ENCODE data around the gene FOXA2. TPM values are rescaled to one million over a fixed set of nuclear protein-coding genes. Genes with fewer than 3 reads are reported as not detected.

The FOXA2 gene
- total and polyA plus RNA-seq, 2 donors, result 0.02 TPM; not detected in 1

- H3K27me3 ChIP-seq (ENCODE audit: control insufficient read depth in 2 of 2, insufficient read depth in 1 of 2, low read length in 1 of 2), result no peaks in the 10 kb centered on the region
- H3K9me3 ChIP-seq (ENCODE audit: control insufficient read depth in 2 of 2, insufficient read depth in 1 of 2, low read length in 1 of 2), result no peaks in the 10 kb centered on the region
- H3K4me3 ChIP-seq (ENCODE audit: low read length in 2 of 2), result no peak overlapping the region
- no peak overlapping the region for H3K27ac ChIP-seq (ENCODE audit: low read depth in 1 of 2, low read length in 1 of 2)
- no peaks in the 10 kb centered on the region for H3K36me3 ChIP-seq (ENCODE audit: control insufficient read depth in 2 of 2, insufficient read depth in 2 of 2, low read length in 1 of 2)
- no peaks in the 10 kb centered on the region for H3K4me1 ChIP-seq (ENCODE audit: control insufficient read depth in 2 of 2, insufficient read depth in 2 of 2, low read length in 2 of 2)
- no peak for DNase-seq (ENCODE audit: low read depth in 6 of 9, low spot score in 9 of 9)
- WGBS, result 91% methylated on average over 4 of the region's 4 CpGs
Observed at GRCh38 chr20:22536956-22537756, 47.2 kb downstream of the FOXA2 start.

- H3K4me1 ChIP-seq (ENCODE audit: control insufficient read depth in 2 of 2, insufficient read depth in 2 of 2, low read length in 2 of 2), result no peaks in the 10 kb centered on the region
- no peaks in the 10 kb centered on the region for H3K9me3 ChIP-seq (ENCODE audit: control insufficient read depth in 2 of 2, insufficient read depth in 1 of 2, low read length in 1 of 2)
- H3K27me3 ChIP-seq (ENCODE audit: control insufficient read depth in 2 of 2, insufficient read depth in 1 of 2, low read length in 1 of 2), result no peaks in the 10 kb centered on the region
- no peak for DNase-seq (ENCODE audit: low read depth in 6 of 9, low spot score in 9 of 9)
- H3K27ac ChIP-seq (ENCODE audit: low read depth in 1 of 2, low read length in 1 of 2), result no peak overlapping the region
- no peaks in the 10 kb centered on the region for H3K36me3 ChIP-seq (ENCODE audit: control insufficient read depth in 2 of 2, insufficient read depth in 2 of 2, low read length in 1 of 2)
- 88% methylated on average over 5 of the region's 5 CpGs for WGBS
- no peak overlapping the region for H3K4me3 ChIP-seq (ENCODE audit: low read length in 2 of 2)
Observed at GRCh38 chr20:22536141-22536828, 48.1 kb downstream of the FOXA2 start.

- 92% methylated on average over 5 of the region's 5 CpGs for WGBS
- Histone ChIP-seq H3K9me3 (ENCODE audit: control insufficient read depth in 2 of 2, insufficient read depth in 1 of 2, low read length in 1 of 2) (no peaks in the 10 kb centered on the region), H3K27me3 (ENCODE audit: control insufficient read depth in 2 of 2, insufficient read depth in 1 of 2, low read length in 1 of 2) (no peaks in the 10 kb centered on the region), H3K4me1 (ENCODE audit: control insufficient read depth in 2 of 2, insufficient read depth in 2 of 2, low read length in 2 of 2) (no peaks in the 10 kb centered on the region), H3K36me3 (ENCODE audit: control insufficient read depth in 2 of 2, insufficient read depth in 2 of 2, low read length in 1 of 2) (no peaks in the 10 kb centered on the region), H3K27ac (ENCODE audit: low read depth in 1 of 2, low read length in 1 of 2) (no peak overlapping the region), H3K4me3 (ENCODE audit: low read length in 2 of 2) (no peak overlapping the region)
- DNase-seq (ENCODE audit: low read depth in 6 of 9, low spot score in 9 of 9), result no peak
Observed at GRCh38 chr20:22535483-22535882, 48.9 kb downstream of the FOXA2 start.

- no peak for DNase-seq (ENCODE audit: low read depth in 6 of 9, low spot score in 9 of 9)
- no peaks in the 10 kb centered on the region for H3K9me3 ChIP-seq (ENCODE audit: control insufficient read depth in 2 of 2, insufficient read depth in 1 of 2, low read length in 1 of 2)
- no peaks in the 10 kb centered on the region for H3K36me3 ChIP-seq (ENCODE audit: control insufficient read depth in 2 of 2, insufficient read depth in 2 of 2, low read length in 1 of 2)
- no peak overlapping the region for H3K4me3 ChIP-seq (ENCODE audit: low read length in 2 of 2)
- no peaks in the 10 kb centered on the region for H3K4me1 ChIP-seq (ENCODE audit: control insufficient read depth in 2 of 2, insufficient read depth in 2 of 2, low read length in 2 of 2)
- 95% methylated on average over 10 of the region's 10 CpGs for WGBS
- H3K27me3 ChIP-seq (ENCODE audit: control insufficient read depth in 2 of 2, insufficient read depth in 1 of 2, low read length in 1 of 2), result no peaks in the 10 kb centered on the region
- H3K27ac ChIP-seq (ENCODE audit: low read depth in 1 of 2, low read length in 1 of 2), result no peak overlapping the region
Observed at GRCh38 chr20:22533823-22534751, 50.3 kb downstream of the FOXA2 start.

GRCh38 chr20:22532598-22532997, 51.8 kb downstream of the FOXA2 start:
- DNase-seq (ENCODE audit: low read depth in 6 of 9, low spot score in 9 of 9), result no peak
- Histone ChIP-seq H3K27ac (ENCODE audit: low read depth in 1 of 2, low read length in 1 of 2) (no peak overlapping the region), H3K36me3 (ENCODE audit: control insufficient read depth in 2 of 2, insufficient read depth in 2 of 2, low read length in 1 of 2) (no peaks in the 10 kb centered on the region), H3K9me3 (ENCODE audit: control insufficient read depth in 2 of 2, insufficient read depth in 1 of 2, low read length in 1 of 2) (no peaks in the 10 kb centered on the region), H3K4me3 (ENCODE audit: low read length in 2 of 2) (no peak overlapping the region), H3K27me3 (ENCODE audit: control insufficient read depth in 2 of 2, insufficient read depth in 1 of 2, low read length in 1 of 2) (no peaks in the 10 kb centered on the region), H3K4me1 (ENCODE audit: control insufficient read depth in 2 of 2, insufficient read depth in 2 of 2, low read length in 2 of 2) (no peaks in the 10 kb centered on the region)
- WGBS, result 91% methylated on average over 3 of the region's 3 CpGs

GRCh38 chr20:22531756-22532155, 52.6 kb downstream of the FOXA2 start:
- Histone ChIP-seq H3K27me3 (ENCODE audit: control insufficient read depth in 2 of 2, insufficient read depth in 1 of 2, low read length in 1 of 2) (no peaks in the 10 kb centered on the region), H3K9me3 (ENCODE audit: control insufficient read depth in 2 of 2, insufficient read depth in 1 of 2, low read length in 1 of 2) (no peaks in the 10 kb centered on the region), H3K27ac (ENCODE audit: low read depth in 1 of 2, low read length in 1 of 2) (no peak overlapping the region), H3K36me3 (ENCODE audit: control insufficient read depth in 2 of 2, insufficient read depth in 2 of 2, low read length in 1 of 2) (no peaks in the 10 kb centered on the region), H3K4me1 (ENCODE audit: control insufficient read depth in 2 of 2, insufficient read depth in 2 of 2, low read length in 2 of 2) (no peaks in the 10 kb centered on the region), H3K4me3 (ENCODE audit: low read length in 2 of 2) (no peak overlapping the region)
- DNase-seq (ENCODE audit: low read depth in 6 of 9, low spot score in 9 of 9), result no peak
- WGBS, result 90% methylated on average over 2 of the region's 2 CpGs

GRCh38 chr20:22531056-22531615, 53.2 kb downstream of the FOXA2 start:
- 86% methylated on average over 8 of the region's 8 CpGs for WGBS
- Histone ChIP-seq H3K27ac (ENCODE audit: low read depth in 1 of 2, low read length in 1 of 2) (no peak overlapping the region), H3K36me3 (ENCODE audit: control insufficient read depth in 2 of 2, insufficient read depth in 2 of 2, low read length in 1 of 2) (no peaks in the 10 kb centered on the region), H3K9me3 (ENCODE audit: control insufficient read depth in 2 of 2, insufficient read depth in 1 of 2, low read length in 1 of 2) (no peaks in the 10 kb centered on the region), H3K27me3 (ENCODE audit: control insufficient read depth in 2 of 2, insufficient read depth in 1 of 2, low read length in 1 of 2) (no peaks in the 10 kb centered on the region), H3K4me3 (ENCODE audit: low read length in 2 of 2) (no peak overlapping the region), H3K4me1 (ENCODE audit: control insufficient read depth in 2 of 2, insufficient read depth in 2 of 2, low read length in 2 of 2) (no peaks in the 10 kb centered on the region)
- DNase-seq (ENCODE audit: low read depth in 6 of 9, low spot score in 9 of 9), result no peak

Data from thymus (tissue), 11 donors.